NCI-H2081 treated with DMSO at 0.1 percent for 48 hours (cell line): ENCODE data around the gene BAX.

ENCODE experiments used
- DNase-seq: peaks from one replicate; lab custom pipeline; 2025; lab: John Stamatoyannopoulos, UW

The BAX gene

DNA sequence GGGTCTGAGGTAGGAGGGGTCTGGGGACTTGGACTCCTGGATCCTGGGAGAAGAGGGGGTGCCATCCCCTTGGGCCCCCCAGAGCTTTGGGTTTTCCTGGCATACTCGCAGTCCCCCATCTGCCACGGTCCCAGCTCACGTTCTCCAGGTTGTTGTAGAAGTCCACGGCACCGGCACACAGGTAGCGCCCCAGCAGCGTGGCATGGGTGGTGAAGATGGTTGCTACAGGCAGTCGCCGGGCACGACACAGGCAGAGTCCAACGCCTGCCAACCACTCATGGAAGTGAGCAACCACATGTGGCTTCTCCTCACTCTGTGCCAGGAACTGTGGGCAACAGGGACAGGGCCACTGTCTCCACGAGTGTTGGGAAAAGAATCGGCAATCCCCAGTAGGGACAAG is 31.0 kb downstream of the BAX start:
- DNase-seq, result no peak

DNA sequence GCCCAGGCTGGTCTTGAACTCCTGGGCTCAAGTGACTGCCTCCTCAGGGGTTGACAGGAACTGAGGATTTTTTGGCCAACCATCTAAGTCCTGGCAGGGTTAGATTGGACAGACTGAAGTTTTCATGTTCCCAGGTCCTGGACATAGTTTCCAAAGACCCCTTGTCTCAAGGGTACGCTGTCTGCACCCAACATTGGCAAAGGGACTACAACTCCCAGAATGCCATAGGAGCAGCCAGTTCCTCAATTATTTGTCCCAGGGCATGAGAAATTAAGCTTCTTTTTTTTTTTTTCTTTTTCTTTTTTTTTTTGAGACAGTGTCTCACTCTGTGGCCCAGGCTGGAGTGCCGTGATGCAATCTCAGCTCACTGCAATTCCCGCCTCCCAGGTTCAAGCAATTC is 31.5 kb downstream of the BAX start:
- no peak for DNase-seq

DNA sequence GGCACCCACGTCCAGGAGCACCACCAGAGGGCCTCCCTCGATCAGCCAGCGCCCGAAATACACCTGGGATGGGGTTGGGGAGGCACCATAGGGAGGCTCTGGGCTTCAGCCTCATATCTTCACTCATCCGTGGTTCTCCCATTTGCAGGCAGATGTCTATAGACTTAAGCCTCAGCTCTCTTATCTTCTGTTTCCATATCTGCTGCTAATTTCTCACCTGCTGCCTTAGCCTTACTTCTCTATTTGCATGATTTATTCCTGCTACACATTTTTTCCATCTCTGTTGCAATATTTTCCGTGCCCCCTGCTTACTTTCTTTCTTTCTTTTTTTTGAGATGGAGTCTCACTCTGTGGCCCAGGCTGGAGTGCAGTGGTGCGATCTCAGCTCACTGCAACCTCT is 32.6 kb downstream of the BAX start:
- no peak for DNase-seq

DNA sequence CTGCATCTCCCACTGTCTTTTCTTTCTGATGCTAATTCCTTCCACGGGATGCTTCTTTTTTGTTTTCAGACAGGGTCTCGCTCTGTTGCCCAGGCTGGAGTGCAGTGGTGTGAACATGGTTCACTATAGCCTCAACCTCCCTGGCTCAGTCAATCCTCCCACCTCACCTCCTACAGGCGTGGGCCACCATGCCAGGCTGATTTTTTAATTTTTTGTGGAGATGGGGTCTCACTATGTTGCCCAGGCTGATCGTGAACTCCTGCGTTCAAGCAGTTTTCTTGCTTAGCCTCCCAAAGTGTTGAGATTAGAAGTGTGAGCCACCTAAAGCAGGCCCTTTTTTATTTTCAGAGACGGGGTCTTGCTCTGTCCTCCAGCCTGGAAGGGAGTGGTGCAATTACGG is 33.6 kb downstream of the BAX start:
- no peak for DNase-seq

DNA sequence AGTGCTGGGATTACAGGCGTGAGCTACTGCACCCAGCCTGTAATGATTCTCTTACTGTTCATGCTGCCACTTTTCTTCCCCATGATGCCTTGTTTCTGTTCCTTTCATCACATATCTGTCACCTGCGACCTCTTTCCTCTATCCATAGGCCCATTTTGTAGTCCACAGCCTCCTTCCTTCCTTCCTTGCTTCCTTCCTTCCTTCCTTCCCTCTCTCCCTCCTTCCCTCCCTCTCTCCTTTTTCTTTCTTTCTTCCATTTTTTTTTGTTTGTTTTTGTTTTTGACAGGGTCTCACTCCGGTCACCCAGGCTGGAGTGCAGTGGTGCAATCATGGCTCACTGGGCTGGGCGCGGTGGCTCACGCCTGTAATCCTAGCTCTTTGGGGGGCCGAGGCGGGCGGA is 34.2 kb downstream of the BAX start:
- DNase-seq, result no peak

DNA sequence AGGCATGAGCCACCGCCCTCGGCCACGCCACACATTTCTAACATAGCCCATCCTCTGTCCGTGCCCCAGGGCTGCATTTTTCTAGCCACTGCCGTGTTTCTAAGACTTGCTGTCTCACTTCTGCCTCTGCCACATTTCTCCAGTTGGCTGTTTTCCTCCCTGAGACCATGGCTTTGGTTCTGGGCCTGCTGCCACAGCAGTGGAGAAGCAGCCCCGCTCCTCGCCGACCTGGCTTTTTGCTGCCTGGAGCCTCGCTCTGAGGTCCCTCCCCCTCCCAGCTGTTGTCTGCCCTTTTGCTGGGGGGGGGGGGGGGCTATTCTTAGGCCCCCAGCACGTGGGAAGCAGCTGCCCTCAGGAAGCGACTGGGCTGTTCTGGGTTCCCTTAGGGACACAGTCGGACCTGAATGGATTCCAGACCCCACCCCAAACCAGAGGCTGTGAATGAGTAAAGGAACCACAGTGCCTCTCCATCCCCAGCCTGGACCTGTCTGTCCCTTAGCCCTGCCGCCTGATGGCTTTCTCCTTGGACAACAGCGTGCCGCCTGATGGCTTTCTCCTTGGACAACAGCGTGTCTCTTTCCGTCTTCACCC is 35.1 kb downstream of the BAX start:
- DNase-seq, result no peak

DNA sequence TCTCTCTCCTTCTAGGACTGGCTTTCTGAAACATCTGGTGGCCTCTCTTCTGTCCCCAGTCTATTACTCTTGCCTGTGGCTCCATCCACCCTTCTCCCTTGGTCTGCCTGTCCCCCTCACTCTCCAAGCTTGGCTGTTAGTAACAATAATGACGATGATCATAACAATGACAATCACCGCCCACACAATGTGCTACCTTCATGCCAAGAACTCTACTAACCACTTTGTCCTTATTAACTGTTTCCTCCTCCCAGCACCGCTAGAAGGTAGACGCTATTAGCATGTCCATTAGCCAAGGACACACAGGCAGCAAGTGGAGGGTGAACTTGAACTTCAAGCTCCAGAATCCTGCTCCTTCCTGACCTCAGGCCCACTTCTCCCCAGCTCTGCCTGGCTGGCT is 35.7 kb downstream of the BAX start:
- no peak for DNase-seq

DNA sequence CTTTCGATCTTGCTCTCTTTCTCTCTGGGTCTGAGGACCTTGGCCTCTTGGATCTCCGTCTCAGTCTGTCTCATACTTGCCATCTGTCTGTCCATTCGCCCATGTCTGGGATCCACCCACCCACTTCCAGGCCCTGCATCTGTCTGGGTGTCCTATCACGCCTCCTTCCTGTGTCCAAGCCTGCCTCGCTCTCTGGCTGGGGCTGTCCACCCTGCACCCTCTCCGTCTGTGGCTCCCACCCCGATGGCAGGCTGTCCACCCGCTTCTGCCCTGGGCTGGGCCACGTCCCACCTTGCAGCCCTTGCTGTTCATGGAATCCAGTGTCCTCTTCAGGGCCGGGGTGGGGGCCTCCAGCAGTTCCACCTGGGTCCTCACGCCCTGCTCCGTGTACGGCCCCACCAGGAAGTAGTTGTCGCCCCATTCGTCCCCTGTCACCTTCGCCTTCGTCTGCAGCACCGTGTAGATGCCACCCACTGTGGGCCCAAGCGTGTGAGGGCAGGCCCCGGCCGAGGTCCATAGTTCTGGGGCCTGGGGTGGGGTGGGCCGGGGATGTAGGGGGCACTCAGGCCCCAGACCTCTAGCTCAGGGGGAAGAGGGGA is 36.4 kb downstream of the BAX start:
- DNase-seq, result no peak

DNA sequence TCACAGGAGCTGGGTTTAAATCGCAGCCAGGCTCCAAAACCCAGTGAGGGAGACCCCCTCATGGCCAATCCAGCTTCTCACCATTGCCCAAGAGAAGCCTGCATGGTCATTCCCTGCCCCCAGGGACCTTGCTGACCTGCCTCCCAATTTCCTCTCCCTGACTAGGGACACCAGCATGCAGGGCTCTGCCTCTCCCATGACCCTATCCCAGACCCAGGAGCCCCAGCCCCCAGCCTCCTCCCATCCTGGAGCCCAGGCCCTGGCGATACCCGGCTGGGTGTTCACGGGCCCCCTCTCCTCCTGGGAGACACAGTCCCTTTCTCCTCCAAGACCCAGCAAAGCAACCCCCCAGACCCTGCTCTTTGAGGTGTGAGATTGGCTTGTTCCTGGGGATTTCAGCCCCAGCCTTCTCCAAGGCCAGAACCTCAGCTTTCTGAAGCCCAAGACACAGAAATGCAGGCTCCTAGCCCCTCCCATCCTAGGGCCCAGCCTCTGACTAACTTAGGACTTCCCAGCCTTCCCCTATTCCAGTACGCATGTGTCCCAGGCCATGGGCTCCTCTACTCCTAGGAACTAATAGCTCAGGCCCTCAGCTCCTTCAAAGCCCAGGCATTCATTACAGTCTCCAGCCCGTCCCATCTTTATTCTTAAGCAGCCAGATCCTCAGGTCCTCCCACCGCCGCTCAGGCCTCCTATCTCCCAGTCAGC is 37.4 kb downstream of the BAX start:
- no peak for DNase-seq

DNA sequence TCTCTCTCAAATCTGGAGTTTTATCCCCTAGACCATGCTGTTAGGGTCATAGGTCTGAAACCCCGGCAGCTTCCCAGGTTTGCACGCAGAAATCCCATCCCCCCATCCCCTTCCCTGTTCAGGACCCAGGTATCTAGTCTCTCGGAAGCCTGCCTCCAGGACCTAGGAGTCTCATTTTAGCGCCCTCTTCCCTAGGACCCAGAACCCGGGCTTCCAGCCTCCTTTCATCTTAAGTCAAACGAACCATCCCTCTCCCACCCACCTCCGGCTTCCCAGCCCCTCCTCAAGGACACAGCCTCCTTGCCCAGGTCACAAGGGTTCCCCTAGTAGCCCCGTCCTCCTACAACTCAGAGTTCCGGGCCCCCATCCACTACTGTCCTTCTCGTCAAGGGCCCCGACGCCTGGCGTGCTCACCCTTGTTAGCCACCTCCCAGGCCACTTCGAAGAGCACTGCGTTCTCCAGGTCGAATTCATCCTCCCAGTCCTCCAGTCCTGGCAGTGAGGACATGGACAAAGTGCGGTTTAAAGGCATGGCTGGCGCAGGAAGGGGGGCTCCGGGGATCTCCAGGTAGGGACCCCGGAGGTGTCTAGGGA is 38.0 kb downstream of the BAX start:
- DNase-seq, result no peak

DNA sequence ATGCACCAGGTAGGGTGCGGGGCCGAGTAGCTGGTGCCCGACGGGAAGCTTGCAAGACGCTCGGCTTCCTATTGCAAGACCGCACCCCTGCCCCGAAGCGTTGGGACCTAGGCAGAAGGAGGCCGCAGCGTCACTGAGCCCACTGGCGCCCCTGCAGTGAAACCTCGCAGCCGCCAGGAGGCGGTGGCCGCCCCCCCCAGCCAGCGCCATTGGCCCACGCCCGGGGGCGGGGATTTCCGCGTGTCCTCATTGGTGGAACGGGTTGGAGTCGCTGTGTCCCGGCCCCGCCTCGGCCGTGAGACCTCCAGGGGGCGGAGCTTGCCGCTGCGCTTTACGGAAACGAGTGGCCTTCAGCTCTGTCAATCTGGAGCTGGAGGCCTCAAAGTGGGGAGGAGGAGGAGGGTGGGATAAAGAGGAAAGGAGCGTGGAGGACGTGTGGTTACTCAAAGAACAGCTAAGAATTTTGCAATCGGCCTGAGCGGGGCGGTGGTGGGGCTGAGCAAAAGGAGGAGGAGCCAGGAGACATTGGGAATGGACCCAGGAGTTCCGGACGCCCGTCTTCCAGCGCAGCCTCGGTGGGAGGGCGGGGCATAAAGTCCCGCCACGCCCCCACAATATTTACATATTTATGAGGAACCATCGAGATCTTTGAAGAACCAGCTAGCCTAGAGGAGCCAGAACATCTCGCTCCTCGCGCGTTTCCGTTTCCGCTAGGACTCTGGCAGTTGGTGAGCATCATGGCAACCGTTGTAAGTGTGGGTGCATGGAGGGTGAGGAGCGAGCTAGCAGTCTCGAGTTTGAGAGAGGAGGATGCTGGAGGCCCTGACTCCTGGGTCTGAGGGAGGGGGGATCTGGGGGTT is 38.7 kb downstream of the BAX start, which contains the start of the genes GYS1 and RUVBL2:
GYS1 (minus strand) TSS at position 135 of the 860 bp plus-strand sequence. CDS start 197 bp downstream, outside the sequence.
RUVBL2 (plus strand) TSS at position 713 of the 860 bp plus-strand sequence; CDS start at position 738, 25 bp downstream.
- peak; percentile 95 for DNase-seq

DNA sequence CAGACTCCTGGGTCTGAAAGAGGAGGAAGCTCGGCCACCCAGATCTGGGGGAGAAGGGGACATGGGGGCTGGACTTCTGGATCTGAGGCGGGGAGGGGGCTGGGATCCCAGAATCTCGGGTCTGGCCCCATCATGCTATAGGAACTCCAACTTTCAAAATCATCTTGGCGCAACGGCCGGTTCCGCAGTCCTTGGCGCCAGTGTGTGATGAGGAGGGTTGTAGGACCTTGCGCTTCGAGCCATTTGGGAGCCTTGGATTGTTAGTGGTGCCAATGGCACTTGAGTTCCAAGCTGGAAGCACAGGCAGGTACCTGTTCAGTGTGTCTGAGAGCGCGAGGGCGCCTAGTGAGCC is 39.3 kb downstream of the BAX start:
- DNase-seq, result no peak

DNA sequence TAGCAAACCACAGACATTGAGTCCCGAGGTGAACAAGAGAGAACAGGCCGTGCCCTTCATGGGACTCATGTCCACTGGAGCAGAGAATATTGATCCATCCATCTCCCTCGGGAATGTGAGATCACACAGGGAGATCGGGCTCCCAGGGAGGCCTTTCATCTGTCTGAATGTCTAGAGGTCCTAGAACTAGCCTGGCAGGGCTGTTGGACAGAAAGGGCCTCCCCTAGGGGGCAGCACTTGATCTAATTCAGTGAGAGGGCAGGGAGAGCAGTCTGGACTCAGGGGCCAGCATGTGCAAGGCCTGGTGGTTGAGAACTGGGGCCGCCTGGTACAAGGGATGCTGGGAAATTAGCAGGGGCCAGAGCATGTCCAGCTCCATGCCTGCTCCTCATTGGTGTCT is 43.3 kb downstream of the BAX start:
- no peak for DNase-seq

DNA sequence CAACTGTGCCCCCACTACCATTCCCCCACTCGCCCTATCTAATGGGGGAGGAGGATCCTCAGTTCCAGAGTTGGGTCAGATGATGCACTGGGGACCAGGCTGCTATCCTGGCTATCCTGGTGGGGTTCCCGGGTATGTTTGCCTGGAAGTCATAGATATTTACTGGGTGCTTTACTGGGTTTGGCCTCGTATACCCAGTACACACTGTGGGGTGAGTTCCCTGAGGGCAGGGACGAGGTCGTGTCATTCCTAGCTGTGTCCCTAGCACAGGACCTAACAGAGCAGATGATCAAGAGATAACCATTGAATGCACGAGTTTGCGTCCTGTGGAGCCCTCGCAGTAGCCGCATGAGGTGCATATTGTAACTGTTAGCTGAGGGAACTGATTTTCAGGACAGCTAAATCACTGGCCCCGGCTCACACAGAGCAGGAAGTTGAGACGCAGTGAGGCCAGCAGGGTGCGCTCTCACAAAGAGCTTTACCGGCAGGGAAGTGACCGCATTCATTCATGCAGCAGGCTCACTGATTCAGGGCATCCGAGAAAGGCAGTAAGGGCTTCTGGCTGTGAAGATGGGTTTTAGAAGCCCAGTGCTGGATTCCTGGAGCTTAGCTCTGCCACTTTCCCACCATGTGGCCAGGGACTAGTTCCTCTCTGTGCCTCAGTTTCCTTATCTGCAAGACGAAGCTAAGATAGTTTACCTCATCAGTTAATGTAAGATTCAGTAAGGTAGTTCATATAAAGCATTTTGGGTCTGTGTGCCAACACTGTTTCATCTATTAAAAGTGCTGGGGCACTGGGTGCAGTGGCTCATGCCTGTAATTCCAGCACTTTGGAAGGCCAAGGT is 45.0 kb downstream of the BAX start:
- DNase-seq, result no peak

DNA sequence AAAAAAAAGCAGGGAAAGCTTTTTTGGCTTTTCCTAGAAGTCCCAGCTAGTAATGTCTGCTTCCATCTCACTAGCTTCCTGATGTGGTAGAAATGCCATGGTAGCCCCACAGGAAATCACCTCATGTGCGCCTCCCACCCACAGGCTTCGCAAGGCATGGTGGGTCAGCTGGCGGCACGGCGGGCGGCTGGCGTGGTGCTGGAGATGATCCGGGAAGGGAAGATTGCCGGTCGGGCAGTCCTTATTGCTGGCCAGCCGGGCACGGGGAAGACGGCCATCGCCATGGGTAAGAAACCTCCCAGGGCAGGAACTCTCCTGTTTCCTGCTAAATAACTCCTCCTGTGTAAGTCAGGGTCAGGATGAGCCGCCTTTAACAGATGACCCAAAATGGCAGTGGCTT is 49.5 kb downstream of the BAX start:
- DNase-seq, result no peak

DNA sequence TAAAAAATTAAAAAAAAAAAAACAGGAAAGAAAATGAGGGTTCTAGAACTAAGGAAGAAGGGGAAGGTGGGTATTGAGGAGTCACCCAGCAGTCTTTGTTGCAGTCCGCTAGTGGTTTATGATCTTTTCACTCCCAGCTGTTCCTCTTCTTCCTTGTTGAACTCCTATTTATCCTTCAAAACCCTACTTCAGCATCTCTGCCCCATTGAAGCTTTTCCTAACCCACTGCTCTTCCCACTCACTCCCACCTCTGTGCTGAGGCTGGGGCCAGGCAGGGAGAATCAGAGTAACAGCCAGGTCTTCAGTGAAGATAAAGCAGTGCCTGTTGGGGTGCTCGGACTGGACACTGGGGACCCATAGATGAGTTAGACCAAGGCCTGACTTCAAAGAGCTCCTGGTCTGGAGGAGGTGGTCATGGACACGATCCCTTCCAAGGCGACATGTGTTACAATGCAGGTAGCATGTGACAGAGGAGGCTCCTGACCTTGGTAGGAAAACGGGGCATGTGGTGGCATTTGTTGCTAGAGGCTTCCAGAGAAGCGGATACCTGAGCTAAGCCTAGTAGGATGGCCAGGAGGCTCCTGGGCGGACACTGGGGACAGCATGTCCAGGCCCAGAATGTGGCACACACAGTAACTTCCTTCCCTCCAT is 50.4 kb downstream of the BAX start:
- no peak for DNase-seq

DNA sequence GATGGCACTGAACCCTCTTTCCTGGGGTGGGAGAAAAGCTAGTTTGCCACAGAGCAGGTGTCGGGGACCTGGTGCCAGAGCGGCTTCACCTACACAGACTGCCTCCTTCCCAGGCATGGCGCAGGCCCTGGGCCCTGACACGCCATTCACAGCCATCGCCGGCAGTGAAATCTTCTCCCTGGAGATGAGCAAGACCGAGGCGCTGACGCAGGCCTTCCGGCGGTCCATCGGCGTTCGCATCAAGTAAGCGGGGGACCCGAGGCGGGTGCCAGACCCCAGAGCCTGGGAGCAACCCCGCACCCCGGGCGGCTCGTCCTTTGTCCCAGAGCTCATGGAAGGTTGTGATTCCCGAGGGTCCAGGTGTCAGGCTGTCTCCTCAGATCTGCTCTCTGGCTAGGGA is 52.2 kb downstream of the BAX start:
- no peak for DNase-seq

DNA sequence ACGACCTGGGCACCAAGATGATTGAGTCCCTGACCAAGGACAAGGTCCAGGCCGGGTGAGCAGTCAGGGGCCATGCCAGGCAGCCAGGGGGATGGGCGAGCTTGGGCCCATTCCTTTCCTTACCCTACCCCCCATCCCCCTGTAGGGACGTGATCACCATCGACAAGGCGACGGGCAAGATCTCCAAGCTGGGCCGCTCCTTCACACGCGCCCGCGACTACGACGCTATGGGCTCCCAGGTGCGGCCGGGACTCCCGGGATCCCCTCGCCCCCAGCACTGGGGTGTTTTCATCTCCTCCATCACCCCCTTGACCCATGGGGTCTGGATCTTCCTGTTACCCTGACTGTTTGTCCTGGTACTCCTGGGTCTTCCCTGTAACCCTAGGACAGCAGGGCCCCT is 55.2 kb downstream of the BAX start:
- no peak for DNase-seq

DNA sequence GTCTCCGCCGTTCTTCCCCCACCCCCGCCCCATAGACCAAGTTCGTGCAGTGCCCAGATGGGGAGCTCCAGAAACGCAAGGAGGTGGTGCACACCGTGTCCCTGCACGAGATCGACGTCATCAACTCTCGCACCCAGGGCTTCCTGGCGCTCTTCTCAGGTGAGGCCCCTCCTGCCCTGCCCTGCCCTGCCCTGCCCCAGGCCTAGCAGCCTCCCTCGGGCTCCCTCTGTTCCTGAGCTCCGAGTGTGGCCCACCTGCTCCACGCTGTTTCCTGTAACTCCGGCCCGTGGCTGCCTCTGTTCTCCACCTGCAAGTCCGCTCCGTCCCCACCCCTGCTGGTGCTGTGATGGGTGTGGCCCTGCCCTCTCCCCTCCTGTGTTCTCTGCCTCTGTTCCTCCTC is 55.8 kb downstream of the BAX start:
- DNase-seq, result no peak

DNA sequence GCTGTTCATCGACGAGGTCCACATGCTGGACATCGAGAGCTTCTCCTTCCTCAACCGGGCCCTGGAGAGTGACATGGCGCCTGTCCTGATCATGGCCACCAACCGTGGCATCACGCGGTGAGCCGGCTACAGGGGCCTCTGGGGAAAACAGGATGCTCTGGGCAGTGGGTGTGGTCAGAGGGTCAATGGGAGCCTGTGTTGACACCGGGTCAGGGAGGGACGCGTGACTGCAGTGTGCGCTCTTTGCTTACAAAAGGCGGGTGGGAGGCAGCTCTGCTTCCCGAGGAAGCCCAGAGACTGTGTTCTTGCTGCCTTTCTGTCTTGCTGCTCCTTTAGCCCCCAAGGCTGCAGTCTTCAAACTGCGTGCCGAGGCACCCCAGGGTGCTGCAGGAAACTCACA is 56.5 kb downstream of the BAX start:
- no peak for DNase-seq
